Spinal cord (tissue), 10 donors: ENCODE results near the gene SLC13A5. TPM values are rescaled to one million over a fixed set of nuclear protein-coding genes. Genes with fewer than 3 reads are reported as not detected.

Experiments
- DNase-seq, 6 donors: peaks; one replicate each; pipeline versions ENCODE4 v3.0.0 to v3.0.0-alpha.2; 2013 to 2015; ENCODE audit warnings: low spot score in 6 of 6, low read depth in 4 of 6
- H3K27ac ChIP-seq: one replicate; pipeline ENCODE4 v1.5.1; 2013; ENCODE audit warnings: low read depth, low read length, control low read depth
- H3K27me3 ChIP-seq: one replicate; pipeline ENCODE4 v1.6.1; 2013; ENCODE audit warnings: low read length; ENCODE audit not compliant: control insufficient read depth, insufficient read depth
- H3K36me3 ChIP-seq: one replicate; pipeline ENCODE4 v1.6.1; 2013; ENCODE audit warnings: low read length; ENCODE audit not compliant: control insufficient read depth, insufficient read depth
- H3K4me1 ChIP-seq: one replicate; pipeline ENCODE4 v1.6.1; 2013; ENCODE audit warnings: low read length; ENCODE audit not compliant: control insufficient read depth, insufficient read depth
- H3K4me3 ChIP-seq: one replicate; pipeline ENCODE4 v1.5.1; 2013; ENCODE audit warnings: low read depth, low read length, control low read depth
- H3K9me3 ChIP-seq: one replicate; pipeline ENCODE4 v1.6.1; 2013; ENCODE audit warnings: low read length; ENCODE audit not compliant: control insufficient read depth, insufficient read depth
- WGBS: methylation state at CpG from one replicate; pipeline ENCODE4 v1.1.5; 2013; ENCODE audit warnings: missing lambda C conversion rate; ENCODE audit not compliant: insufficient coverage; 5-methylcytosine and 5-hydroxymethylcytosine counted together
- polyA plus RNA-seq, 2 donors: library from polyadenylated mRNA; unstranded; fragments of 120-200 nt; gene quantifications; one replicate each; pipeline ENCODE4 v1.2.1, GENCODE V29; 2013; ENCODE audit not compliant: insufficient read length in 2 of 2
- total RNA-seq, 2 donors: library from RNA; depleted of rRNA in 1 of 2; stranded (reverse); fragments of 120-200 nt in 1 of 2; fragments of >200 nt in 1 of 2; gene quantifications; one replicate each; pipeline versions ENCODE4 v1.2.3 to v1.2.4, GENCODE V29; 2013 to 2014
- donor health status: healthy.

The SLC13A5 gene
- total and polyA plus RNA-seq, 4 donors = 0.69 to 14.6 (median 6.4) TPM

DNA sequence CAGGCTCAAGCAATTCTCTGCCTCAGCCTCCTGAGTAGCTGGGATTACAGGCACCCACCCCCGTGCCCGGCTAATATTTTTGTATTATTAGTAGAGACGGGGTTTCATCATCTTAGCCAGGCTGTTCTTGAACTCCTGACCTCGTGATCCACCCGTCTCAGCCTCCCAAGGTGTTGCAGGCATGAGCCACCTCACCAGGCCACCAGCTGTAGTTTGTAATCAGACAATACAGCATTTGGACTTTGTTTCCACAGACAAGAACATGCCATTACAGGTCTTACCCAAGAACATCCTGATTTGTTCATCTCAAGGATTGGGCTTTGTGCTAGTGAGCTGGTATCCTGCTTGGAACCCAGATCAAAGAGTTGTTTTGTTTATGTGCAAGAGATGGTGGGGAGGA lies 31.5 kb downstream of the SLC13A5 start:
- H3K9me3 ChIP-seq = no peaks in the 10 kb centered on the region
- peaks cover 7% of the 10 kb centered on the region for H3K4me1 ChIP-seq
- H3K36me3 ChIP-seq = no peaks in the 10 kb centered on the region
- 87% methylated on average over 5 of the region's 5 CpGs for WGBS
- H3K27ac ChIP-seq = no peak overlapping the region
- no peak overlapping the region for H3K4me3 ChIP-seq
- DNase-seq = no peak
- no peaks in the 10 kb centered on the region for H3K27me3 ChIP-seq

DNA sequence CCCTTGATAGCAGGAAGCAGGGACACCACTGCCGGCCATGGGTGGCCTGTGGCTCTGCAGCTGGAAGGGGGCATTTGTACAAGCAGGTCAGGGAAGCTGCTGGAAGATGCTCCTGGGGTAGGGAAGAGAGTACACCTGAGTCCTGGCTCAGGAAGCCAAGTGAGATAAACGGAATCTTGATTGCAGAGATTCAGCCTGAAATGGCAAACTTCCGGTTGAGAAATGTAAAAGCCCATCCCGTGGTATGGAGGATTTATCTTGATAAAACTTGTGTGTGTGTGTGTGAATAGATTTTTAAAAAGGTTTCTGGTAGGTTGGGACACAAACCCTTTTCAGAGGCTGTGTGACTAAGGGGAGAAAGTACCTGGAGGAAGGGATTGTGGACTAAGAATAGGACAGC lies 32.0 kb downstream of the SLC13A5 start:
- Histone ChIP-seq H3K27ac (no peak overlapping the region), H3K4me3 (no peak overlapping the region), H3K36me3 (no peaks in the 10 kb centered on the region), H3K9me3 (no peaks in the 10 kb centered on the region), H3K27me3 (no peaks in the 10 kb centered on the region), H3K4me1 (peaks cover 7% of the 10 kb centered on the region)
- WGBS = 85% methylated on average over 4 of the region's 4 CpGs
- DNase-seq = no peak

DNA sequence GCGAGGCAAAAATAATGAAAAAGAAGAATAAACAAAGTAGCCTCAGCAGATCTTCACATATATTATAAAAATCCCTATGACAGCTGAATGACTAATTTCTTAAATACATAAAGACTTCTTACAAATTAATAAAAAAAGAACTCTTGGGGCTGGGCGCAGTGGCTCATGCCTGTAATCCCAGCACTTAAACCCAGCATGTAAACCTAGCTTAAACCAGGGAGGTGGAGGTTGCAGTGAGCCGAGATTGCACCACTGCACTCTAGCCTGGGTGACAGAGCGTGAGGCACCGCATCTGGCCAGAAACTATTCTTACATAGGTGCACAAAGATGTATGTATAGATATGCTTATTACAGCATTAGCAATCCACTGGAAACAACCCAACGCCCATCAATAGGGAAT lies 33.9 kb downstream of the SLC13A5 start:
- Histone ChIP-seq H3K4me3 (no peak overlapping the region), H3K4me1 (peaks cover 7% of the 10 kb centered on the region), H3K27me3 (no peaks in the 10 kb centered on the region), H3K36me3 (no peaks in the 10 kb centered on the region), H3K27ac (no peak overlapping the region), H3K9me3 (no peaks in the 10 kb centered on the region)
- DNase-seq = no peak
- WGBS = no CpG with 5 or more reads among the region's 6 CpGs

DNA sequence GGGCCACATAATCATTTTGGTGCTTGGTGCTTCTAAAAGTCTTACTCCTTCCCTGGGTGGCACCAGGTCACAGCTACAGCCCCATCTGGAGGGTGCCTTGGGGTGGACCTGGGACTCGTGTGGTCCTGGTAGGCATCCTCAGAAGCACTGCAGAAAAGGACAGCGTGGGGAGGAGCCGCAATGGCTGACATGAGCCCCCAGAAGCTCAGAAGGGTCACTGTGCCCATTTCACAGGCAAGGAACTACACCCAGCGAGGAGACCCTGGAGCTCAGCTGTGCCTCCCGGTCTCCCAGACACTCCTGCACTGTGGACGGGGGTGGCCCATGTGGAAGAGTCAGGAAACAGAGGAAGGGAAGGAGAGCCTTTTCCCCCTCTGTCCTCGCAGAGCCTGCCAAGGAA lies 35.2 kb downstream of the SLC13A5 start:
- H3K36me3 ChIP-seq = no peaks in the 10 kb centered on the region
- no peaks in the 10 kb centered on the region for H3K9me3 ChIP-seq
- no peak for DNase-seq
- 94% methylated on average over 6 of the region's 7 CpGs for WGBS
- no peak overlapping the region for H3K27ac ChIP-seq
- no peak overlapping the region for H3K4me3 ChIP-seq
- H3K27me3 ChIP-seq = no peaks in the 10 kb centered on the region
- H3K4me1 ChIP-seq = peaks cover 7% of the 10 kb centered on the region

DNA sequence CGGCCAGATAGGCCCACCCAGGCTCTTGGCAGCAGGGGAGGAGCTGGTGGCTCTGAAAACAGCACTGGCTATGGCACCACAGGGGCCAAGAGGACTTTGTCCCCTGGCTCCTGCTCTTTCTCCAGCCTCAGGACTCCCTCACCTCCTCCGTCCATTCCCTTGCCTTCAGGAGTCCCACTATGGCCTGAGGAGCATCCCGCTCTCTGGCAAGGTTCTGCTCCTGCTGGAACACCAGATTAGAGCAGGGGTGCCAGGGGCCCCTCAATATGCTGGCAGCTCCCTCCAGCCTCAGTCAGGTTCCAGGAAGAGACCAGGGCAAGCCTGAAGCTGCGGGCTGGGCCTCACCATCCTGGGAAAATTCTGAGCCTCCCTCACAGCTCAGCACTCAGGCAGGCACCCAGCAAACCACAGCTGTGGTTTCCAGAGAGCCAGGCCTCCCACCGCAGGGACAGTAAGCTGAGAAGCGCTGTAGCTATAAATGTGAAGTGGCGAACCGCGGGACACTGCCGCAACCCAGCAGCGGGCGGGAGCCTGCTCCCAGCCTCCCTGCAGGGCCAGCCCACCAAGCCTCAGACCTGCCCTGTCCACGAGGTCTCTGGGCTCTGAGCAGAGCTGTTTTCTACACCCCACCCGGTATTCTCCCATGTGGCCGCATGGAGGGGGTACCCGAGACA lies 35.9 kb downstream of the SLC13A5 start:
- Histone ChIP-seq H3K27ac (no peak overlapping the region), H3K27me3 (no peaks in the 10 kb centered on the region), H3K4me3 (no peak overlapping the region), H3K4me1 (peaks cover 7% of the 10 kb centered on the region), H3K9me3 (no peaks in the 10 kb centered on the region), H3K36me3 (no peaks in the 10 kb centered on the region)
- DNase-seq = no peak
- WGBS = 53% methylated on average over 14 of the region's 16 CpGs

DNA sequence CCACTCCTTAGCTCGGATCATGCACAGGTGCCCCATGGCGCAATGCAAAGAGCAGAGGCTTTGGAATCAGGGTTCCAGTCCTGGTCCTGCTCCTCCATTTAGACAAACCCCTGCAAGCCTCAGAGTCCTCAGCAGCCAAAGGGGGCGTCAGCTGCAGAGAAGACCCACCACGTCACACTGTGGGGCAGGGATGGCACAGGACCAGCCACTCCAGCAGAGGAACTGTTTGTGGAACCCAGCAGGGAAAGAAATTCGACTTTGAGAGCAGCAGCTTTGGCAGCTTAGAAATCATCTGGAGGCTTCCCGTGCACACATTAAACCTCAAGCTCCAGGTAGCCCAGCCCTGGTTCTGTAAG lies 36.4 kb downstream of the SLC13A5 start:
- Histone ChIP-seq H3K4me3 (no peak overlapping the region), H3K4me1 (peaks cover 7% of the 10 kb centered on the region), H3K36me3 (no peaks in the 10 kb centered on the region), H3K27ac (no peak overlapping the region), H3K9me3 (no peaks in the 10 kb centered on the region), H3K27me3 (no peaks in the 10 kb centered on the region)
- no peak for DNase-seq
- WGBS = 58% methylated on average over 6 of the region's 6 CpGs

DNA sequence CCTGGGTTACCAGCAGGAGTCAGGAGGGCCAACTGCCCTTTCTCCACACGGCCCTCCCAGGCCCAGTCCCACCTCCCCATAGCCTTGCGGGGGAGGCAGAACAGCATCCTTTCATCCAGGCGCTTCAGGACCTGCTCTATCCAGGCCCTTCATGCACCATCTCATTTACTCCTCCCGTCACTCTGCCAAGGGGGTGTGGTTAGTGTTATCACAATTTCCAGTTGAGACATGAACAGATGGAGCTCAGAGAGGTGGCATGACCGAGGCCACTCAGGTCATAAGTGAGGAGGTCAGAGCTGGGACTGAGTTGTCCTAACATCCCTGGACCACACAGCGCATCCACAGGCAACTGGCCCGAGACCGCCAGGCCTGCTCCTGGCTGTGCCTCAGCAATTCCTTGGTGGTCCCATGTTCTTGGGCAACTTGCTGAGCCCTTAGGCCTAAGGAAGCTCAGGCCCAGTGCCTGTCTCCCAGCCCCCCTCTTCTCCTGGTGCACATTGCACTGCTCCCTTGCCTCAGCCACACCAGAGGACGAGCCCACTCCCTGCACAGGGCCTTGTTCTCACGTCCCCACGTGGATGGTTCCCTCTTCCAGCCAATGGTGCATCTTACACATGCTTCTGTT lies 37.9 kb downstream of the SLC13A5 start:
- WGBS = 82% methylated on average over 8 of the region's 11 CpGs
- Histone ChIP-seq H3K27ac (no peak overlapping the region), H3K9me3 (no peaks in the 10 kb centered on the region), H3K4me3 (no peak overlapping the region), H3K4me1 (peaks cover 7% of the 10 kb centered on the region), H3K36me3 (no peaks in the 10 kb centered on the region), H3K27me3 (no peaks in the 10 kb centered on the region)
- DNase-seq = no peak

DNA sequence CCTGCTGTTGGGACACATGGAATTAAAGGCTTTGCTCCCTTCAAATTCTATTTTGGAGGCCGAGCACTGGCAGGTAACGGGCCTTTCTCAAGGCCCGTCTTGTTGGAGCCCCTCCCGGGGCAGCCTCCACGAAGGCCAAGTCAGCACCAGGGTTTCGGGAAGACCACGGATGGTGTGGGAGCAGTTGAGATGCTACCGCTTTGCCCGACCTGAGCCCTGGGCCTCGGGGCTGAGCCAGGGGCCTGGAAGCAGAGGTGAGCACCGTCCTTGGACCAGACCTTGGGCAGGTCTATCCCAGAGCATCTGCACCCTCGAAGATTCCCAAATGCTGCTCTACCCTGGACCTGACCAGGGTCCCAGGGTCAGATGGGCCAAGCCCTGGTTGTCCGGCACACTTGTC lies 38.6 kb downstream of the SLC13A5 start:
- H3K36me3 ChIP-seq = no peaks in the 10 kb centered on the region
- no peak for DNase-seq
- peaks cover 7% of the 10 kb centered on the region for H3K4me1 ChIP-seq
- H3K9me3 ChIP-seq = no peaks in the 10 kb centered on the region
- H3K27me3 ChIP-seq = no peaks in the 10 kb centered on the region
- no peak overlapping the region for H3K27ac ChIP-seq
- 95% methylated on average over 12 of the region's 13 CpGs for WGBS
- H3K4me3 ChIP-seq = no peak overlapping the region

DNA sequence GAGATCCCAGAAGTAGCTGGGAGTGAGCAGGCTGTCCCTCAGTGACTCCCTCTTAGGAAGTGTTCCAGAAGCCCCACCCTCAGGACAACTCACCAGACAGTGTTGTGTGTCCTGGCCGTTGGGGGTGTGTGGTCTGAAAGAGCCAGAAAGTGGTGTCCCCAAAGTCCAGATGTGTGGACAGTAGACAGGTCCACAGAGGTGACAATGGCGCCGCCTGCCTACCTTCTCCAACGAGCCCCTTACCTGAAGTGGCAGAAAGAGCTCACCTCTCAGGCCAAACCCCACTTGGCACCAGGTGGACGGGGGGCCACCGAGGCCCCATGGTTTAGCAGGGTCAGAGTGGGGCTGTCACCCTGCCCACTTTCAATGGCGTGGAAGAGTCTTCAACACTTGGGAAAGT lies 41.7 kb downstream of the SLC13A5 start:
- Histone ChIP-seq H3K27ac (no peak overlapping the region), H3K27me3 (no peaks in the 10 kb centered on the region), H3K36me3 (no peaks in the 10 kb centered on the region), H3K4me1 (peaks cover 5% of the 10 kb centered on the region), H3K4me3 (no peak overlapping the region), H3K9me3 (no peaks in the 10 kb centered on the region)
- WGBS = 87% methylated on average over 4 of the region's 7 CpGs
- no peak for DNase-seq

DNA sequence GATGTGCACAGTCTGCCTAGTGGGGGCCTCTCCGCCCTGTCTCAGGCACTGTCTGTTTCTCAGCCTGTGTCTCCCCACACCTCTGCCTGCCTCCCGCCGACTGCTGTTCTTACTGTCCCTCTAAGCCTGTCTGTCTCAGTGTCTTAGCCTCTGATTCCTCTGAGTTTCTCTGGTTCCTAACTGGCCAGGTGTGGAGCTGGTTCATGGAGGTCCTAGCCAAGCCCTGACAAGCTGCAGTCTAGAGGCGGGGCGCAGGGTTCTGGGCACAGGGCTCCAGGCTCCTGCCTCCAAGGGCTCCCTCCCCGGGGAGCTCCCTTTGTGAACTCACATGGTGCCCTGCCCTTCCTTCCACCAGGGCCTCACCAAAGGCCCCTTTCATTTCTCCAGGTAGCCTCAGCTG lies 42.2 kb downstream of the SLC13A5 start:
- no peak overlapping the region for H3K27ac ChIP-seq
- 75% methylated on average over 6 of the region's 6 CpGs for WGBS
- DNase-seq = no peak

More for the DNA sequence above, 42.2 kb downstream of the SLC13A5 start:
- Histone ChIP-seq H3K9me3 (no peaks in the 10 kb centered on the region), H3K4me1 (peaks cover 9% of the 10 kb centered on the region), H3K4me3 (no peak overlapping the region), H3K36me3 (no peaks in the 10 kb centered on the region), H3K27me3 (no peaks in the 10 kb centered on the region)
